WTC11 (cell line): ENCODE results near the gene AP4S1.

Experiments used
- NR3C1 ChIP-seq: sonication (generic); formaldehyde crosslinking; conservative IDR thresholded peaks from 2 replicates; pipeline ENCODE4 v1.8.1; 2023; ENCODE audit warnings: low read depth, mild to moderate bottlenecking, missing genetic modification reagents
- ZBTB21 ChIP-seq: sonication (generic); formaldehyde crosslinking; IDR thresholded peaks from 2 replicates; pipeline ENCODE4 v1.8.1; 2023; ENCODE audit warnings: mild to moderate bottlenecking, missing genetic modification reagents, borderline replicate concordance
- ZNF317 ChIP-seq: sonication (generic); formaldehyde crosslinking; IDR thresholded peaks from 2 replicates; pipeline ENCODE4 v1.8.1; 2023; ENCODE audit warnings: low read depth, mild to moderate bottlenecking, moderate library complexity, missing genetic modification reagents, borderline replicate concordance
- TF ChIP-seq, protein P1 (sequence below): fragments of 200-600 bp; IDR thresholded peaks from 2 replicates; pipeline ENCODE4 v1.8.0; 2022; ENCODE audit warnings: antibody characterized with exemption
- TF ChIP-seq, protein P2 (sequence below): sonication (generic); formaldehyde crosslinking; IDR thresholded peaks from 2 replicates; pipeline ENCODE4 v1.8.1; 2023; ENCODE audit warnings: mild to moderate bottlenecking, missing genetic modification reagents, moderate library complexity
- TF ChIP-seq, protein P3 (sequence below): sonication (generic); formaldehyde crosslinking; conservative IDR thresholded peaks from 2 replicates; pipeline ENCODE4 v1.8.1; 2023; ENCODE audit warnings: mild to moderate bottlenecking, low read depth, missing genetic modification reagents, moderate library complexity

DNA sequence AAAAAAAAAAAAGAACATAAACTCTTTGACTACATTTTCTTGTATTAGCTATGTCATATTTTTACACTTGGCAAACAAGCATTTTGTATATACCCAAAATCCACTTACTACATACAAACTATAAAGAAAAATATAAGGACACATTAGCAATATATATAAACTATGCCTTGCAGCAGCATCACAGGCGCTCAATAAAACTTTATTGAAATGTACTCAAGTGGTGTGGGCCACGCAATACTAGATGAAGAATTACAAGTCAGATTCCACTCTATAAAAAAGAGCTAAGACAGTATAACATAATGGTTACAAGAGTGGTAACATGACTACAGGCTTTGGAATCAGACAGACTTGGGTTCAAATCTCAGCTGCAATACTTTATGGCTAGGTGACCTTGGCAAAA lies 3.1 kb upstream of the AP4S1 start:
- TF ChIP-seq NR3C1 (CRISPR knock-in tag): no peak
- no peak for TF ChIP-seq ZBTB21 (CRISPR knock-in tag)
- TF ChIP-seq, protein P1, sequence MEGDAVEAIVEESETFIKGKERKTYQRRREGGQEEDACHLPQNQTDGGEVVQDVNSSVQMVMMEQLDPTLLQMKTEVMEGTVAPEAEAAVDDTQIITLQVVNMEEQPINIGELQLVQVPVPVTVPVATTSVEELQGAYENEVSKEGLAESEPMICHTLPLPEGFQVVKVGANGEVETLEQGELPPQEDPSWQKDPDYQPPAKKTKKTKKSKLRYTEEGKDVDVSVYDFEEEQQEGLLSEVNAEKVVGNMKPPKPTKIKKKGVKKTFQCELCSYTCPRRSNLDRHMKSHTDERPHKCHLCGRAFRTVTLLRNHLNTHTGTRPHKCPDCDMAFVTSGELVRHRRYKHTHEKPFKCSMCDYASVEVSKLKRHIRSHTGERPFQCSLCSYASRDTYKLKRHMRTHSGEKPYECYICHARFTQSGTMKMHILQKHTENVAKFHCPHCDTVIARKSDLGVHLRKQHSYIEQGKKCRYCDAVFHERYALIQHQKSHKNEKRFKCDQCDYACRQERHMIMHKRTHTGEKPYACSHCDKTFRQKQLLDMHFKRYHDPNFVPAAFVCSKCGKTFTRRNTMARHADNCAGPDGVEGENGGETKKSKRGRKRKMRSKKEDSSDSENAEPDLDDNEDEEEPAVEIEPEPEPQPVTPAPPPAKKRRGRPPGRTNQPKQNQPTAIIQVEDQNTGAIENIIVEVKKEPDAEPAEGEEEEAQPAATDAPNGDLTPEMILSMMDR: no peak
- TF ChIP-seq, protein P2, sequence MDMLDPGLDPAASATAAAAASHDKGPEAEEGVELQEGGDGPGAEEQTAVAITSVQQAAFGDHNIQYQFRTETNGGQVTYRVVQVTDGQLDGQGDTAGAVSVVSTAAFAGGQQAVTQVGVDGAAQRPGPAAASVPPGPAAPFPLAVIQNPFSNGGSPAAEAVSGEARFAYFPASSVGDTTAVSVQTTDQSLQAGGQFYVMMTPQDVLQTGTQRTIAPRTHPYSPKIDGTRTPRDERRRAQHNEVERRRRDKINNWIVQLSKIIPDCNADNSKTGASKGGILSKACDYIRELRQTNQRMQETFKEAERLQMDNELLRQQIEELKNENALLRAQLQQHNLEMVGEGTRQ: no peak
- TF ChIP-seq, protein P3, sequence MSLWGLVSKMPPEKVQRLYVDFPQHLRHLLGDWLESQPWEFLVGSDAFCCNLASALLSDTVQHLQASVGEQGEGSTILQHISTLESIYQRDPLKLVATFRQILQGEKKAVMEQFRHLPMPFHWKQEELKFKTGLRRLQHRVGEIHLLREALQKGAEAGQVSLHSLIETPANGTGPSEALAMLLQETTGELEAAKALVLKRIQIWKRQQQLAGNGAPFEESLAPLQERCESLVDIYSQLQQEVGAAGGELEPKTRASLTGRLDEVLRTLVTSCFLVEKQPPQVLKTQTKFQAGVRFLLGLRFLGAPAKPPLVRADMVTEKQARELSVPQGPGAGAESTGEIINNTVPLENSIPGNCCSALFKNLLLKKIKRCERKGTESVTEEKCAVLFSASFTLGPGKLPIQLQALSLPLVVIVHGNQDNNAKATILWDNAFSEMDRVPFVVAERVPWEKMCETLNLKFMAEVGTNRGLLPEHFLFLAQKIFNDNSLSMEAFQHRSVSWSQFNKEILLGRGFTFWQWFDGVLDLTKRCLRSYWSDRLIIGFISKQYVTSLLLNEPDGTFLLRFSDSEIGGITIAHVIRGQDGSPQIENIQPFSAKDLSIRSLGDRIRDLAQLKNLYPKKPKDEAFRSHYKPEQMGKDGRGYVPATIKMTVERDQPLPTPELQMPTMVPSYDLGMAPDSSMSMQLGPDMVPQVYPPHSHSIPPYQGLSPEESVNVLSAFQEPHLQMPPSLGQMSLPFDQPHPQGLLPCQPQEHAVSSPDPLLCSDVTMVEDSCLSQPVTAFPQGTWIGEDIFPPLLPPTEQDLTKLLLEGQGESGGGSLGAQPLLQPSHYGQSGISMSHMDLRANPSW (CRISPR knock-in tag): no peak
- TF ChIP-seq ZNF317 (CRISPR knock-in tag): no peak
